Measurements from ENCODE around the gene LRRC4C. TPM values are rescaled to one million over a fixed set of nuclear protein-coding genes. Genes with fewer than 3 reads are reported as not detected.

The LRRC4C gene
- total and polyA plus RNA-seq, 2 experiments from 2014 or later = 0.35 to 1.1 TPM

- Histone ChIP-seq H3K79me2 (replicated peaks; ENCODE audit: insufficient read depth) (no peaks in the 10 kb centered on the region), H3K27ac (ENCODE audit: low read depth) (no peak overlapping the region), H3K4me3 (no peak overlapping the region), H3K4me1 (ENCODE audit: insufficient read depth) (no peaks in the 10 kb centered on the region), H2AFZ (no peak overlapping the region), H3K4me2 (no peak overlapping the region), H3K9me2 (ENCODE audit: insufficient read depth) (no peaks in the 10 kb centered on the region), H4K20me1 (replicated peaks; ENCODE audit: insufficient read depth) (no peaks in the 10 kb centered on the region), H3K36me3 (ENCODE audit: insufficient read depth) (no peaks in the 10 kb centered on the region), H3F3A (replicated peaks; ENCODE audit: low read depth) (no peaks in the 10 kb centered on the region), H3K27me3 (ENCODE audit: insufficient read depth) (no peaks in the 10 kb centered on the region)
- Mint-ChIP-seq H3K9me3 (no peaks in the 10 kb centered on the region), H3K36me3 (ENCODE audit: low read depth) (no peaks in the 10 kb centered on the region), H3K4me3 (no peak overlapping the region), H3K4me1 (no peaks in the 10 kb centered on the region), H3K27ac (no peak overlapping the region), H3K27me3 (ENCODE audit: insufficient read depth, low read depth, poor library complexity) (no peaks in the 10 kb centered on the region)
- TF ChIP-seq EZH2phosphoT487 (IDR thresholded peaks at IDR 0.05; ENCODE audit: unreplicated experiment) = no peak
- TF ChIP-seq STAT1 (IDR thresholded peaks at IDR 0.05; ENCODE audit: unreplicated experiment) = no peak
- TF ChIP-seq ZNF331 (CRISPR knock-in tag; IDR thresholded peaks at IDR 0.05; ENCODE audit: low read depth) = no peak
- TF ChIP-seq JUNB (IDR thresholded peaks at IDR 0.05; ENCODE audit: unreplicated experiment) = no peak
- TF ChIP-seq CREB1 (CRISPR knock-in tag; IDR thresholded peaks at IDR 0.05; ENCODE audit: low read depth) = no peak
- TF ChIP-seq NANOG (IDR thresholded peaks at IDR 0.05; ENCODE audit: borderline replicate concordance) = no peak
- no peak for TF ChIP-seq EZH2 (IDR thresholded peaks at IDR 0.05; ENCODE audit: low read depth, unreplicated experiment)
- TF ChIP-seq CTCF (conservative IDR thresholded peaks at IDR 0.05; ENCODE audit: low read depth in 2 of 2) = no peak
- TF ChIP-seq ZNF462 (CRISPR knock-in tag; IDR thresholded peaks at IDR 0.05) = no peak
- no peak for TF ChIP-seq ZNF114 (CRISPR knock-in tag; IDR thresholded peaks at IDR 0.05)
- TF ChIP-seq POLR2AphosphoS5 (IDR thresholded peaks at IDR 0.05; ENCODE audit: low read depth) = no peak
- no peak for TF ChIP-seq REST (IDR thresholded peaks at IDR 0.05; ENCODE audit: unreplicated experiment)
- TF ChIP-seq ETS1 (IDR thresholded peaks at IDR 0.05) = no peak
- DNase-seq (ENCODE audit: low spot score) (no peak), ATAC-seq (no peak)
These were observed 1088.4 kb downstream of the LRRC4C start for GRCh38 chr11:40370821-40371616.

All from GM23338 (cell line).